Measurements from ENCODE around the gene EMC10. TPM values are rescaled to one million over a fixed set of nuclear protein-coding genes. Genes with fewer than 3 reads are reported as not detected.

The EMC10 gene
- total RNA-seq, 1 donor from 2014 or later = 274 TPM

DNA sequence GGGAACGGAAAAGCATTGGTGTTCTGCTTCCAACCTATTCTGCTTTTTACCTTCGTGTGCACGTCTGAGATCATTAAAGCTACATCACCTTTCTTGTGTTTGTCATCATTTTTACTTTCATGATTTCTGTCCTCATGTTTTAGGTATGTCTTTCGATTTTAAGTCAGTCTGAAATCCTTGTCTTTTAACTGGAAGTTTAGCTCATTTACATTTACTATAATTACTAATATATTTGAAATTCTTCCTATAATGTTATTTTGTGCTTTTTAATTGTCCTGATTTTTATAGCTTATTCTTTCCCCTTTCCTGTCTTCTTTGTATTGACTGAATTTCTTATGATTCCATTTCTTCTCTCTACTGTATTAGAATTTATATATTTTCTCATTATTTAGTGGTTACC is 56.6 kb downstream of the EMC10 start:
- no peak for TF ChIP-seq CTCF (IDR thresholded peaks at IDR 0.05; ENCODE audit: insufficient read depth, low read length, poor library complexity, severe bottlenecking)
- no peak for DNase-seq (ENCODE audit: low read depth)
- Histone ChIP-seq H3K4me3 (ENCODE audit: low read depth, low read length) (no peak overlapping the region), H3K27me3 (ENCODE audit: control insufficient read depth, insufficient read depth, low read length) (no peaks in the 10 kb centered on the region), H3K36me3 (ENCODE audit: control insufficient read depth, insufficient read depth, low read length) (no peaks in the 10 kb centered on the region)

DNA sequence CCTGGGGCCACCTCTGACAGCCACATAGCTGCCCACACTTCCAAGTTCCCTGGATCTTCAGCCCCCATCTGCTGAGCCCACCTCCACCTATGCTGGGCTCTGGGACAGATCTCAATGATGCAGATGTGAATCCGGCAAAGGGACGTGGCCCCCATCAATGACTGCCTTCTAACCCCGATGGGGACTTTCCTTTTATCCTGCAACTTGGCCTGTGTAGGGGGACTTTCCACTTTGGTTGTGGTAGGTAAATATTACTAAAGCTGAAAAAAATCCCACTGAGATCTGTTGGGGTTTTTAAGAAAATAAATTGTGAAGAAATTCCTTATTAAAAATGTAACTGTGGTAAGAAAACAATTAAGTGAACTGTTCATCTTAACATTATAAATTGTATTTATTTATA is 58.2 kb downstream of the EMC10 start:
- no peaks in the 10 kb centered on the region for H3K36me3 ChIP-seq (ENCODE audit: control insufficient read depth, insufficient read depth, low read length)
- H3K4me3 ChIP-seq (ENCODE audit: low read depth, low read length) = no peak overlapping the region
- H3K27me3 ChIP-seq (ENCODE audit: control insufficient read depth, insufficient read depth, low read length) = no peaks in the 10 kb centered on the region
- no peak for DNase-seq (ENCODE audit: low read depth)
- TF ChIP-seq CTCF (IDR thresholded peaks at IDR 0.05; ENCODE audit: insufficient read depth, low read length, poor library complexity, severe bottlenecking) = no peak

DNA sequence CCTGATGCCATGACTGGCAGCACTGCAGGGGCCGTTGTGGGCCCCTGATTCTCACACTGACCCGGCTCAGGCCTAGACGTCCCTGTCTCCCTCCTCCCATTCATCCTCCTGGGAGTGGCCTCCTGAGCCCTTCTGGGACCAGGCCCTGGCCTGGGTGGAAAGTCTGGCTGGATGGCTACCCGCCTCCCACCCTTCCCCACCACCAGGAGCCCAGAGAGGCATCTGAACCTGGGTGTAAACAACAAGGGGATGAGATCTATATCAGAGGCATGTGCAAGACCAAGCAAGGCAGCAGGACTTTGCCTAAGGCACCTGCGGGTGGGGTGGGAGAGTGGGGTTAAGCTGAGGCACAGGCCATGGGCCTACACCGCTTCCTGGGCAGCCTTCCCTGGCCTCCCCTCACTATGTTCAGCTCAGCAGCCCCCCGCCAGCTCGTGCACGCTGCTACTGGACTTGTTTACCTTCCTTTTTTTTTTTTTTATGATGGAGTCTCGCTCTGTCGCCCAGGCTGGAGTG is 59.4 kb downstream of the EMC10 start:
- no peak for TF ChIP-seq CTCF (IDR thresholded peaks at IDR 0.05; ENCODE audit: insufficient read depth, low read length, poor library complexity, severe bottlenecking)
- DNase-seq (ENCODE audit: low read depth) = no peak
- Histone ChIP-seq H3K27me3 (ENCODE audit: control insufficient read depth, insufficient read depth, low read length) (no peaks in the 10 kb centered on the region), H3K4me3 (ENCODE audit: low read depth, low read length) (no peak overlapping the region), H3K36me3 (ENCODE audit: control insufficient read depth, insufficient read depth, low read length) (no peaks in the 10 kb centered on the region)

- Histone ChIP-seq H3K4me3 (ENCODE audit: low read depth, low read length) (no peak overlapping the region), H3K36me3 (ENCODE audit: control insufficient read depth, insufficient read depth, low read length) (no peaks in the 10 kb centered on the region), H3K27me3 (ENCODE audit: control insufficient read depth, insufficient read depth, low read length) (no peaks in the 10 kb centered on the region)
- TF ChIP-seq CTCF (IDR thresholded peaks at IDR 0.05; ENCODE audit: insufficient read depth, low read length, poor library complexity, severe bottlenecking) = no peak
- no peak for DNase-seq (ENCODE audit: low read depth)
Observed at GRCh38 chr19:50536662-50537305, 60.5 kb downstream of the EMC10 start.

DNA sequence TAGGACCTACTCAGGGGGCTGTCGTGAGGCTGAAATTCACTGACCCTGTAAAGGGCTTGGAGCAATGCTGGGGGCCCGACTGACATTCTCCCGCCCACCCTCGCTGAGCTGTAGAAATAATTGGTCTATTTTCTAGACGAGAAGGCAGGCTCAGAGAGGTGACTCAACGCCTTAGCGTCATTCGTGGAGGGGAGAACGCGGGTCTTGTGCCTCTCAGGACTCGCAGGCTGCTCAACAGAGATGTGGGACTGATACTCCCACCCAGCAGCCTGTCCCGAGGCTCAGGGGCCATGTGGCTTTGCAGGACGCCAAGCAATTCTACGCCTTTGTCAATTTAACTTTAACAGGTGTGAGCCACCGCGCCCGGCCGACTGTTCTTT is 61.0 kb downstream of the EMC10 start:
- no peak overlapping the region for H3K4me3 ChIP-seq (ENCODE audit: low read depth, low read length)
- no peak for DNase-seq (ENCODE audit: low read depth)
- TF ChIP-seq CTCF (IDR thresholded peaks at IDR 0.05; ENCODE audit: insufficient read depth, low read length, poor library complexity, severe bottlenecking) = no peak
- H3K27me3 ChIP-seq (ENCODE audit: control insufficient read depth, insufficient read depth, low read length) = no peaks in the 10 kb centered on the region
- no peaks in the 10 kb centered on the region for H3K36me3 ChIP-seq (ENCODE audit: control insufficient read depth, insufficient read depth, low read length)

- Histone ChIP-seq H3K4me3 (ENCODE audit: low read depth, low read length) (no peak overlapping the region), H3K27me3 (ENCODE audit: control insufficient read depth, insufficient read depth, low read length) (no peaks in the 10 kb centered on the region), H3K36me3 (ENCODE audit: control insufficient read depth, insufficient read depth, low read length) (no peaks in the 10 kb centered on the region)
- TF ChIP-seq CTCF (IDR thresholded peaks at IDR 0.05; ENCODE audit: insufficient read depth, low read length, poor library complexity, severe bottlenecking) = peak; percentile 82
- DNase-seq (ENCODE audit: low read depth) = no peak
Observed at GRCh38 chr19:50537769-50538230, 61.5 kb downstream of the EMC10 start.

Measured in kidney epithelial cell (primary cell).